HG03159 (cell line): ENCODE data around the gene DENND1A.

Experiments
- ATAC-seq: cut with Tn5 transposase; IDR thresholded peaks from one replicate; pipeline ENCODE4 v1.9.1; 2021; ENCODE audit warnings: mild to moderate bottlenecking, moderate library complexity; ENCODE audit not compliant: unreplicated experiment

DENND1A gene

GRCh38 chr9:123478160-123478559, 451.8 kb downstream of the DENND1A start:
- ATAC-seq: no peak

- ATAC-seq: no peak
These were observed 454.5 kb downstream of the DENND1A start for GRCh38 chr9:123475407-123475806.

GRCh38 chr9:123472862-123473614, 456.9 kb downstream of the DENND1A start:
- no peak for ATAC-seq

GRCh38 chr9:123471843-123472570, 457.9 kb downstream of the DENND1A start:
- no peak for ATAC-seq

GRCh38 chr9:123470991-123471770, 458.7 kb downstream of the DENND1A start:
- no peak for ATAC-seq

GRCh38 chr9:123470121-123470782, 459.7 kb downstream of the DENND1A start:
- ATAC-seq: no peak

- ATAC-seq: no peak
These were observed 460.6 kb downstream of the DENND1A start for GRCh38 chr9:123469282-123469681.

- no peak for ATAC-seq
These were observed 461.4 kb downstream of the DENND1A start for GRCh38 chr9:123468541-123468940.

GRCh38 chr9:123465304-123465703, 464.6 kb downstream of the DENND1A start:
- no peak for ATAC-seq

- ATAC-seq: no peak
These were observed 469.8 kb downstream of the DENND1A start for GRCh38 chr9:123460091-123460490.

- no peak for ATAC-seq
These were observed 472.3 kb downstream of the DENND1A start for GRCh38 chr9:123457583-123457982.

- no peak for ATAC-seq
These were observed 473.9 kb downstream of the DENND1A start for GRCh38 chr9:123456011-123456410.

GRCh38 chr9:123455187-123455586, 474.7 kb downstream of the DENND1A start:
- no peak for ATAC-seq

- ATAC-seq: no peak
These were observed 475.6 kb downstream of the DENND1A start for GRCh38 chr9:123454361-123454760.

- ATAC-seq: no peak
These were observed 476.1 kb downstream of the DENND1A start for GRCh38 chr9:123453831-123454321.

- no peak for ATAC-seq
These were observed 476.8 kb downstream of the DENND1A start for GRCh38 chr9:123453076-123453667.

GRCh38 chr9:123450996-123451395, 478.9 kb downstream of the DENND1A start:
- no peak for ATAC-seq

- ATAC-seq: no peak
These were observed 479.7 kb downstream of the DENND1A start for GRCh38 chr9:123450098-123450770.

- ATAC-seq: no peak
These were observed 481.8 kb downstream of the DENND1A start for GRCh38 chr9:123447934-123448646.
